Ascending aorta (tissue), 2 donors: ENCODE measurements around the gene EDN1. TPM values are rescaled to one million over a fixed set of nuclear protein-coding genes. Genes with fewer than 3 reads are reported as not detected.

Experiments used
- DNase-seq, 2 donors: peaks; one replicate each; pipeline ENCODE4 v3.0.0-alpha.2; 2019; ENCODE audit warnings: low spot score in 2 of 2
- H3K27ac ChIP-seq, 2 donors: fragments of 200-600 bp; sonication (generic); one replicate each; pipeline ENCODE4 v1.5.1; 2016 to 2017; ENCODE audit warnings: mild to moderate bottlenecking in 1 of 2
- H3K27me3 ChIP-seq: fragments of 200-600 bp; sonication (generic); one replicate; pipeline ENCODE4 v1.5.1; 2017
- H3K36me3 ChIP-seq, 2 donors: fragments of 200-600 bp; sonication (generic); one replicate each; pipeline ENCODE4 v1.5.1; 2016
- H3K4me1 ChIP-seq, 2 donors: fragments of 200-600 bp; sonication (generic); one replicate each; pipeline ENCODE4 v1.5.1; 2016 to 2017; ENCODE audit warnings: mild to moderate bottlenecking in 1 of 2
- H3K4me3 ChIP-seq, 2 donors: fragments of 200-600 bp; sonication (generic); one replicate each; pipeline ENCODE4 v1.5.1; 2016 to 2017; ENCODE audit warnings: mild to moderate bottlenecking in 1 of 2
- H3K9me3 ChIP-seq, 2 donors: fragments of 200-600 bp; sonication (generic); one replicate each; pipeline ENCODE4 v1.5.1; 2016
- intact Hi-C: fragments of 100-400 bp; cut with DNase I; formaldehyde crosslinking; loops from one replicate; pipeline ENCODE4 v1.15.1; 2023
- total RNA-seq: library from RNA; depleted of rRNA; stranded (reverse); fragments of >200 nt; gene quantifications from one replicate; pipeline ENCODE4 v1.1.0, GENCODE V29; 2016
- TF ChIP-seq, protein P1 (sequence below), 3 experiments: fragments of 200-600 bp in 2 of 3; fragments of 450-650 bp in 1 of 3; sonication (generic) in 2 of 3; IDR thresholded peaks; one replicate each; pipeline ENCODE4 v1.5.1; 2016 to 2019; ENCODE audit warnings: antibody characterized with exemption in 3 of 3, mild to moderate bottlenecking in 1 of 3, moderate library complexity in 1 of 3

Gene EDN1
- total RNA-seq, 1 donor from 2014 or later: 27.8 TPM

DNA sequence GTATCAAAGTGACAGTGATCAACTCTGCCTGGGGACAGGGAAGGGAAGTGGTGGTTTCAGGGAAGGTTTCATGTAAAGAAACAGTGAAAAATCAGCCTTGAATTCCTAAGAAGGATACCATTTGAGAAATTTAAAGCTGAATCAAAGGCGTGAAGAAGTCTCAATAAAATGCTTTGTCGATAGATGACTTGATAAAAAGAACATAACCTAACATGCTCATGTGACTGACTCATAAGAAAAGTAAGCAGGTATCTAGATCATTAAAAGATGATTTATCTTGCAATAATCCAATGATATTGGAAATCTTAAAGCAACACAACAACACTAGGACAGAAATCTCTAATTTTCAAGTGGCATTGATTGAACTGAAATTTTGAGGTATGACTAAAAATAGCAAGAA, 14.3 kb downstream of the EDN1 start:
- no peak overlapping the region for H3K27ac ChIP-seq
- TF ChIP-seq, protein P1, sequence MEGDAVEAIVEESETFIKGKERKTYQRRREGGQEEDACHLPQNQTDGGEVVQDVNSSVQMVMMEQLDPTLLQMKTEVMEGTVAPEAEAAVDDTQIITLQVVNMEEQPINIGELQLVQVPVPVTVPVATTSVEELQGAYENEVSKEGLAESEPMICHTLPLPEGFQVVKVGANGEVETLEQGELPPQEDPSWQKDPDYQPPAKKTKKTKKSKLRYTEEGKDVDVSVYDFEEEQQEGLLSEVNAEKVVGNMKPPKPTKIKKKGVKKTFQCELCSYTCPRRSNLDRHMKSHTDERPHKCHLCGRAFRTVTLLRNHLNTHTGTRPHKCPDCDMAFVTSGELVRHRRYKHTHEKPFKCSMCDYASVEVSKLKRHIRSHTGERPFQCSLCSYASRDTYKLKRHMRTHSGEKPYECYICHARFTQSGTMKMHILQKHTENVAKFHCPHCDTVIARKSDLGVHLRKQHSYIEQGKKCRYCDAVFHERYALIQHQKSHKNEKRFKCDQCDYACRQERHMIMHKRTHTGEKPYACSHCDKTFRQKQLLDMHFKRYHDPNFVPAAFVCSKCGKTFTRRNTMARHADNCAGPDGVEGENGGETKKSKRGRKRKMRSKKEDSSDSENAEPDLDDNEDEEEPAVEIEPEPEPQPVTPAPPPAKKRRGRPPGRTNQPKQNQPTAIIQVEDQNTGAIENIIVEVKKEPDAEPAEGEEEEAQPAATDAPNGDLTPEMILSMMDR (IDR thresholded peaks at IDR 0.05): no peak
- H3K9me3 ChIP-seq: no peaks in the 10 kb centered on the region
- H3K4me1 ChIP-seq: no peaks in the 10 kb centered on the region
- H3K4me3 ChIP-seq: no peak overlapping the region
- no peak for DNase-seq
- H3K36me3 ChIP-seq: no peaks in the 10 kb centered on the region
- no peaks in the 10 kb centered on the region for H3K27me3 ChIP-seq
- intact Hi-C loops: no loop called here

DNA sequence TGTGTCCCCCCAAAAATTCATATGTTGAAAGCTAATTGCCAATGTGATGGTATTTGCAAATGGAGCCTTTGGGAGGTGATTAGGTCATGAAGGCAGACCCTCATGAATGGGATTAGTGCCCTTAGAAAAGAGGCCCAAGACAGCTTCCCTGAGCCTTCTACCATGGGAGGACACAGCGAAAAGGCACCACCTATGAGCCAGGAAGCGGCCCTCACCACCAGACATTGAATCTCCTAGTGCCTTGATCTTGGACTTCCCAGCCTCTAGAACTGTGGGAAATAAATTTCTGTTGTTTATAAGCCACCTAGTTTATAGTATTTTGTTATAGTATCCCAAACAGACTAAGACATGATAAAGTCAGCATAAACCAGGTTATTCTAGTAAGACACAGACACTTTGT, 18.9 kb downstream of the EDN1 start:
- no peaks in the 10 kb centered on the region for H3K4me1 ChIP-seq
- DNase-seq: no peak
- no peaks in the 10 kb centered on the region for H3K27me3 ChIP-seq
- TF ChIP-seq, protein P1 (IDR thresholded peaks at IDR 0.05): no peak
- intact Hi-C loops: no loop called here
- H3K36me3 ChIP-seq: no peaks in the 10 kb centered on the region
- no peak overlapping the region for H3K4me3 ChIP-seq
- H3K27ac ChIP-seq: no peak overlapping the region
- H3K9me3 ChIP-seq: no peaks in the 10 kb centered on the region

DNA sequence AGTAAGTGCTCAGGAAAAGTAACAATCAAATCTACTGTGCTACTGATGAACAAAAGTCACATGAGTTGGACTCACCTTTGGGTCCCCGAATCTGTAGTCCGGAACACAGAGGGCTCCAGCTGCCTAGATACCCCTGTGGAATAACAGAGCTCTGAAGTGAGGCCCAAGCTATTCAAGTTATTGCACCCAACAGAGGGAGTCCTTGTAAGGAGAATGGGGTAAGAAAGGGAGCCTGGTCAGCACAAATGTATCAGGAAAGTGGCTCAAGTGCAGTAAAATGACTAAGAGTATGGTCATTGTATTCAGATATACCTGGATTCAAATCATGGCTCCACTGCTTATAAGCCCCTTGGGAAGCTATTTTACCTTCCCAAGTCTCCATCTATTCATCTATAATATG, 20.9 kb downstream of the EDN1 start:
- intact Hi-C loops: loop anchor here (2.0 kb wide), 1 partner anchor 292 kb away; no protein-coding TSS in a partner anchor
- Histone ChIP-seq H3K4me1 (peaks cover 0 to 5% of the 10 kb centered on the region in 2 donors), H3K36me3 (no peaks in the 10 kb centered on the region), H3K27ac (no peak overlapping the region), H3K27me3 (no peaks in the 10 kb centered on the region), H3K9me3 (no peaks in the 10 kb centered on the region), H3K4me3 (no peak overlapping the region)
- TF ChIP-seq, protein P1 (IDR thresholded peaks at IDR 0.05): peak in 1 of 3 experiments; percentile 43
- DNase-seq: peak in 1 of 2 donors; percentile 55

DNA sequence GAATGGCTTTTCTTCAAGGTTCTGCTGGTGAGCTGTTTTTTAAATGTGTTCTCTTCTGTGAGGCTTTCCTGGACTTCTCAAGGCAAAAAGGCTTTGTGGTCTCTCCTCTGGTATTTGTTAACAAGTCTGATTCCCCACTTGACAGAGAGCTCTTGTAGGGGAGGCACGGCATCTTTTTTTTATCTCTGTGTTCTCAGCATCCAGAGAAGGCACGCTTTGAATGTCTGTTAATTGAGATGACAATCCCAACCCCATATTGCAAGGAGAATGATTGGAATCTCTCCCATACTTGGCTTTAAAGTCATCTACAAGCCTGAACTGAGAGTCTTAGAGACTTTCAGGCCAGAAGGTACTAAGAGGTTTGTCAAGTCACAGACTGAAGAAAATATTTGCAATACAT, 22.6 kb downstream of the EDN1 start:
- Histone ChIP-seq H3K4me3 (no peak overlapping the region), H3K27ac (peak overlapping the region; percentile 20 to 71), H3K27me3 (no peaks in the 10 kb centered on the region), H3K36me3 (no peaks in the 10 kb centered on the region), H3K4me1 (peaks cover 0 to 5% of the 10 kb centered on the region in 2 donors), H3K9me3 (no peaks in the 10 kb centered on the region)
- TF ChIP-seq, protein P1 (IDR thresholded peaks at IDR 0.05): no peak
- intact Hi-C loops: no loop called here
- DNase-seq: no peak

DNA sequence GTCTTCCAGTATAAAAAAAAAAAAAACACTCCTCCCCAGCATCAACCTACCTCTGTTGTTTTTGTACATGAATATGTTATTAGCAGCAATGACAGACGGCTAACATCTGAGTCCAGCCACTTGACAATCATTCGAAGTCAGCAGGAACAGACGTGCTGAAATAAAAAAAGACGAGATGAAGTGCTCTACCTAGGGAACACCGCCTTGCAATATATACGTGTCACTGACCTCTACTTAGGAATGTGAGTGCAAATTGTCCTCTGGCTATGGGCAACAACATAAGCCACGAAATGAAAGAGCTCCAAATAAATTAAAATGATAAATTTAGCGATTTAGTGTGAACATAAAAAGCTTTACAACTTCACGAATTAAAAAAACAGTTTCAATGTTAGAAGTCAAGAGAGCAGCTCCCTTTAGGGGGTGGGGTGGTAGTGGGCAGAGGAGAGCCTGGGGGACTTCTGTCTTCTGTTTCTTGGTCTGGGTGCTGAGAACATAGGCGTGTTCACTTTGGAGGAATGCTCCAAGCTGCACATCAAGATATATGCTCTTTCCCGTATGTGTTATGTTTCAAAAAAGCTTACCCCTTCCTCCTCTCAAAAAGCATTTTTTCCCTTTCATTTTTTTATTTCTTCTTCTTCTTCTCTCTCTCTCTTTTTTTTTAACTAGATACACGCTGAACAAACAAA, 23.3 kb downstream of the EDN1 start:
- H3K9me3 ChIP-seq: peaks cover 0 to 5% of the 10 kb centered on the region in 2 donors
- peak overlapping the region in 1 of 2 donors; percentile 38 for H3K4me3 ChIP-seq
- H3K4me1 ChIP-seq: peaks cover 0 to 5% of the 10 kb centered on the region in 2 donors
- H3K27me3 ChIP-seq: no peaks in the 10 kb centered on the region
- H3K36me3 ChIP-seq: no peaks in the 10 kb centered on the region
- TF ChIP-seq, protein P1 (IDR thresholded peaks at IDR 0.05): no peak
- no peak for DNase-seq
- intact Hi-C loops: no loop called here
- H3K27ac ChIP-seq: peak overlapping the region; percentile 71 to 74
